NCI-H526 (cell line): Measurements from ENCODE around the gene SLX4IP.
A peak's percentile ranks its signal among the peaks of the same experiment; 100 is the strongest.

ENCODE experiments used
- DNase-seq, 2 experiments: peaks; one replicate each; lab custom pipeline; 2025; lab: John Stamatoyannopoulos, UW

SLX4IP gene

GRCh38 chr20:10649797-10650160 is 214.7 kb downstream of the SLX4IP start:
- DNase-seq, result no peak

- no peak for DNase-seq
Measured at GRCh38 chr20:10651227-10651990, 216.3 kb downstream of the SLX4IP start.

- no peak for DNase-seq
Measured at GRCh38 chr20:10652185-10652584, 217.1 kb downstream of the SLX4IP start.

GRCh38 chr20:10652660-10653261 is 217.7 kb downstream of the SLX4IP start:
- peak; percentile 41 to 66 for DNase-seq

- peak in 1 of 2 experiments; percentile 16 for DNase-seq
Measured at GRCh38 chr20:10653599-10654249, 218.6 kb downstream of the SLX4IP start.

GRCh38 chr20:10654250-10654610 is 219.1 kb downstream of the SLX4IP start:
- no peak for DNase-seq

- peak; percentile 94 for DNase-seq
Measured at GRCh38 chr20:10654630-10655029, 219.5 kb downstream of the SLX4IP start.

GRCh38 chr20:10655720-10656669 is 220.9 kb downstream of the SLX4IP start:
- no peak for DNase-seq

GRCh38 chr20:10657453-10657852 is 222.3 kb downstream of the SLX4IP start:
- no peak for DNase-seq

- DNase-seq, result no peak
Measured at GRCh38 chr20:10658051-10658823, 223.1 kb downstream of the SLX4IP start.

- no peak for DNase-seq
Measured at GRCh38 chr20:10658876-10659632, 223.9 kb downstream of the SLX4IP start.

GRCh38 chr20:10659651-10660601 is 224.8 kb downstream of the SLX4IP start:
- DNase-seq, result no peak

- no peak for DNase-seq
Measured at GRCh38 chr20:10660661-10661060, 225.6 kb downstream of the SLX4IP start.

GRCh38 chr20:10661261-10661660 is 226.2 kb downstream of the SLX4IP start:
- no peak for DNase-seq

- DNase-seq, result no peak
Measured at GRCh38 chr20:10662151-10662550, 227.0 kb downstream of the SLX4IP start.

- DNase-seq, result no peak
Measured at GRCh38 chr20:10662661-10663458, 227.8 kb downstream of the SLX4IP start.

- DNase-seq, result no peak
Measured at GRCh38 chr20:10663756-10664155, 228.7 kb downstream of the SLX4IP start.

- peak in 1 of 2 experiments; percentile 24 for DNase-seq
Measured at GRCh38 chr20:10665027-10665561, 230.0 kb downstream of the SLX4IP start.
